Small intestine (tissue), 7 donors: Measurements from ENCODE around the gene CD320. TPM values are rescaled to one million over a fixed set of nuclear protein-coding genes. Genes with fewer than 3 reads are reported as not detected.
A peak's percentile ranks its signal among the peaks of the same experiment; 100 is the strongest.

ENCODE experiments used
- DNase-seq, 2 donors: peaks; one replicate each; pipeline versions ENCODE4 v3.0.0 to v3.0.0-alpha.2; 2013
- FAIRE-seq: peaks from 2 replicates; lab custom pipeline; 2012; peaks lifted over from hg19 to GRCh38; lab: Jason Lieb, UNC
- H3K27ac ChIP-seq, 3 donors: one replicate each; pipeline ENCODE4 v1.5.1; 2013; ENCODE audit warnings: low read length in 2 of 3, mild to moderate bottlenecking in 2 of 3, control low read depth in 1 of 3, inconsistent platforms in 1 of 3, low read depth in 1 of 3, moderate library complexity in 1 of 3
- H3K27me3 ChIP-seq, 3 donors: one replicate each; pipeline ENCODE4 v1.6.1; 2013; ENCODE audit warnings: low read length in 3 of 3, inconsistent platforms in 1 of 3; ENCODE audit not compliant: control insufficient read depth in 3 of 3, insufficient read depth in 3 of 3
- H3K36me3 ChIP-seq, 3 donors: one replicate each; pipeline ENCODE4 v1.6.1; 2013; ENCODE audit warnings: low read length in 3 of 3, inconsistent platforms in 1 of 3, low read depth in 1 of 3, mild to moderate bottlenecking in 1 of 3, moderate library complexity in 1 of 3; ENCODE audit not compliant: control insufficient read depth in 3 of 3, insufficient read depth in 2 of 3
- H3K4me1 ChIP-seq, 3 donors: one replicate each; pipeline ENCODE4 v1.6.1; 2013; ENCODE audit warnings: low read length in 2 of 3, inconsistent platforms in 1 of 3, low read depth in 1 of 3, mild to moderate bottlenecking in 1 of 3, moderate library complexity in 1 of 3; ENCODE audit not compliant: control insufficient read depth in 3 of 3, insufficient read depth in 2 of 3
- H3K4me3 ChIP-seq, 3 donors: one replicate each; pipeline ENCODE4 v1.5.1; 2013; ENCODE audit warnings: low read length in 3 of 3, control low read depth in 1 of 3, inconsistent platforms in 1 of 3, low read depth in 1 of 3, mild to moderate bottlenecking in 1 of 3, moderate library complexity in 1 of 3
- H3K9me3 ChIP-seq, 2 donors: one replicate each; pipeline ENCODE4 v1.6.1; 2013; ENCODE audit warnings: low read depth in 1 of 2, low read length in 1 of 2; ENCODE audit not compliant: control insufficient read depth in 2 of 2, insufficient read depth in 1 of 2
- WGBS, 3 donors: extraction: QIAGEN DNeasy Blood & Tissue Kit; methylation state at CpG; one replicate each; pipeline ENCODE4 v1.1.7; 2013; 5-methylcytosine and 5-hydroxymethylcytosine counted together
- polyA plus RNA-seq, 4 donors: library from polyadenylated mRNA; stranded (reverse) in 3 of 4; unstranded in 1 of 4; fragments of 200-250 nt in 3 of 4; fragments of 120-200 nt in 1 of 4; gene quantifications; one replicate each; pipeline versions ENCODE4 v1.2.1 to v1.2.3, GENCODE V29; 2013
- donor health status: healthy with polysubstance abuse.
- donor health status: control.
- donor health status: control.
- donor health status: Bipolar disorder and iron deficiency.
- donor health status: healthy.

CD320 gene
- polyA plus RNA-seq, 4 donors = 9.8 to 64.7 (median 17.1) TPM

- H3K4me3 ChIP-seq = no peak overlapping the region
- FAIRE-seq (no peak), DNase-seq (no peak)
- peaks cover 12 to 68% (median 25%) of the 10 kb centered on the region in 3 donors for H3K27me3 ChIP-seq
- peaks cover 0 to 4% (median 0%) of the 10 kb centered on the region in 3 donors for H3K4me1 ChIP-seq
- no peak overlapping the region for H3K27ac ChIP-seq
- H3K9me3 ChIP-seq = no peaks in the 10 kb centered on the region
- WGBS, 3 donors = 25 to 39% (median 33%) methylated on average over 25 to 27 of the region's 27 CpGs
- no peaks in the 10 kb centered on the region for H3K36me3 ChIP-seq
These were observed 28.0 kb upstream of the CD320 start for GRCh38 chr19:8336072-8336569.

GRCh38 chr19:8335343-8336071, 27.3 kb upstream of the CD320 start:
- DNase-seq (no peak), FAIRE-seq (no peak)
- H3K36me3 ChIP-seq = no peaks in the 10 kb centered on the region
- H3K4me1 ChIP-seq = peaks cover 0 to 4% (median 0%) of the 10 kb centered on the region in 3 donors
- WGBS, 3 donors = 9 to 10% (median 9%) methylated on average over 52 to 79 of the region's 79 CpGs
- H3K4me3 ChIP-seq = peak overlapping the region in 2 of 3 donors; percentile 6 to 54
- no peaks in the 10 kb centered on the region for H3K9me3 ChIP-seq
- no peak overlapping the region for H3K27ac ChIP-seq
- H3K27me3 ChIP-seq = peaks cover 12 to 63% (median 25%) of the 10 kb centered on the region in 3 donors

GRCh38 chr19:8334458-8335342, 26.5 kb upstream of the CD320 start:
- peak; percentile 67 to 84 for DNase-seq
- Histone ChIP-seq H3K36me3 (no peaks in the 10 kb centered on the region), H3K4me3 (peak overlapping the region in 2 of 3 donors; percentile 6 to 54), H3K9me3 (no peaks in the 10 kb centered on the region), H3K27me3 (peaks cover 10 to 57% (median 25%) of the 10 kb centered on the region in 3 donors), H3K4me1 (peaks cover 0 to 4% (median 0%) of the 10 kb centered on the region in 3 donors), H3K27ac (no peak overlapping the region)
- no peak for FAIRE-seq
- 4 to 13% (median 7%) methylated on average over 46 to 117 of the region's 117 CpGs for WGBS, 3 donors

GRCh38 chr19:8333767-8334457, 25.8 kb upstream of the CD320 start:
- Histone ChIP-seq H3K36me3 (no peaks in the 10 kb centered on the region), H3K27ac (no peak overlapping the region), H3K9me3 (no peaks in the 10 kb centered on the region), H3K27me3 (peaks cover 10 to 54% (median 25%) of the 10 kb centered on the region in 3 donors), H3K4me1 (peaks cover 0 to 4% (median 0%) of the 10 kb centered on the region in 3 donors), H3K4me3 (no peak overlapping the region)
- 14 to 23% (median 20%) methylated on average over 38 to 48 of the region's 48 CpGs for WGBS, 3 donors
- DNase-seq (no peak), FAIRE-seq (no peak)

GRCh38 chr19:8332976-8333766, 25.0 kb upstream of the CD320 start:
- Histone ChIP-seq H3K4me1 (peaks cover 0 to 4% (median 0%) of the 10 kb centered on the region in 3 donors), H3K27me3 (peaks cover 10 to 50% (median 25%) of the 10 kb centered on the region in 3 donors), H3K9me3 (no peaks in the 10 kb centered on the region), H3K36me3 (no peaks in the 10 kb centered on the region), H3K27ac (no peak overlapping the region), H3K4me3 (no peak overlapping the region)
- DNase-seq (no peak), FAIRE-seq (no peak)
- 15 to 25% (median 24%) methylated on average over 44 to 52 of the region's 52 CpGs for WGBS, 3 donors

- FAIRE-seq = no peak
- 72 to 76% (median 75%) methylated on average over 8 of the region's 8 CpGs for WGBS, 3 donors
- Histone ChIP-seq H3K27me3 (peaks cover 10 to 43% (median 23%) of the 10 kb centered on the region in 3 donors), H3K9me3 (peaks cover 0 to 3% of the 10 kb centered on the region in 2 donors), H3K36me3 (no peaks in the 10 kb centered on the region), H3K4me1 (peaks cover 0 to 4% (median 0%) of the 10 kb centered on the region in 3 donors), H3K4me3 (no peak overlapping the region), H3K27ac (no peak overlapping the region)
- DNase-seq = no peak
These were observed 23.2 kb upstream of the CD320 start for GRCh38 chr19:8331263-8331845.

GRCh38 chr19:8329996-8330395, 21.8 kb upstream of the CD320 start:
- Histone ChIP-seq H3K27me3 (peaks cover 6 to 34% (median 12%) of the 10 kb centered on the region in 3 donors), H3K4me3 (no peak overlapping the region), H3K36me3 (peaks cover 0 to under 1% (median 0%) of the 10 kb centered on the region in 3 donors), H3K4me1 (peaks cover 0 to 4% (median 0%) of the 10 kb centered on the region in 3 donors), H3K27ac (no peak overlapping the region), H3K9me3 (peaks cover 0 to 3% of the 10 kb centered on the region in 2 donors)
- WGBS, 3 donors = 57 to 80% (median 63%) methylated on average over 3 of the region's 3 CpGs
- no peak for DNase-seq
- no peak for FAIRE-seq
